ENCODE data around the gene PLA2G2D. TPM values are rescaled to one million over a fixed set of nuclear protein-coding genes. Genes with fewer than 3 reads are reported as not detected.

The PLA2G2D gene
- total RNA-seq, 2 donors from 2014 or later, result not detected

DNA sequence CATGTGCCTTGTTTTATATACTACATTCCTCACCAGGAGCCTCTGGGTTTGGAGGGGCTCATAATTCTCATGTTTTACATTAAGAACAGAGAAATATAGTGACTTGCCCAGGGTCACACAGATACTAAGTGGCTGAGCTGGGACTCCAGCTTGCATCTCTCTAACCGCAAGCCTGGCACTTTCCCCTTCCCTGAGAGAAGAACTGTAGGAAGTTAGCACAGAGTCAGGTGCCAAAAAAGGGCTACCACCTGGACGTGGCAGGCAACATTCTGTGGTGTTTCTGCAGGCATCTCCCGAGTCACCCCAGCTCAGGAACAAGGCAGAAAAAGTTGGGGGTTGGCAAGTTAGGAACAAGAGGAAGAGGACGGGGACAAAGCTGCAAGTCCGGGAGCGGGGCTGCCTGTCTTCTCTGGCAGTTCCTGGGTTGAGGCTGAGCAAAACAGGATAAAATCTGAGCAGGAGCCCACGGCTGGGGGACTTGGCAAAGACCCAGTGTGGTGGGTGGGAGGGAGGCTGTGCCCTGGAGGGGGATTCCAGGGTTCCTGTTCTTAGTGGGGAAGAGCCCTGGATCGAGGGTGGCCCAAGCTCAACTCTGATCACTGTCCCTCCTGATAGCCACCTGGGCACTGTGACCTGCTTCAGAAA lies 39.6 kb downstream of the PLA2G2D start:
- H3K4me1 ChIP-seq (ENCODE audit: control insufficient read depth, insufficient read depth, low read length), result no peaks in the 10 kb centered on the region
- no peak overlapping the region for H3K9ac ChIP-seq (ENCODE audit: extremely low read depth, low read length, poor library complexity, severe bottlenecking)
- Mint-ChIP-seq H3K4me3 (no peak overlapping the region), H3K4me1 (peaks cover 32% of the 10 kb centered on the region), H3K27me3 (ENCODE audit: insufficient read depth) (peaks cover under 1% of the 10 kb centered on the region), H3K9me3 (no peaks in the 10 kb centered on the region), H3K36me3 (ENCODE audit: low read depth) (no peaks in the 10 kb centered on the region), H3K27ac (no peak overlapping the region)
- H3K27ac ChIP-seq (ENCODE audit: low read depth, low read length), result no peak overlapping the region
- no peaks in the 10 kb centered on the region for H3K36me3 ChIP-seq (ENCODE audit: control insufficient read depth, insufficient read depth, low read length)
- peaks cover 6% of the 10 kb centered on the region for H3K9me3 ChIP-seq (ENCODE audit: control insufficient read depth, low read length)
- no peaks in the 10 kb centered on the region for H3K27me3 ChIP-seq (ENCODE audit: control insufficient read depth, insufficient read depth, low read length, poor library complexity, severe bottlenecking)
- 88 to 96% methylated on average over 5 to 8 of the region's 8 CpGs for WGBS, 2 experiments (ENCODE audit: insufficient coverage in 1 of 2, insufficient read length in 1 of 2)
- TF ChIP-seq CTCF (conservative IDR thresholded peaks at IDR 0.05), result no peak
- H3K4me3 ChIP-seq (ENCODE audit: low read length), result no peak overlapping the region
- DNase-seq, result no peak

DNA sequence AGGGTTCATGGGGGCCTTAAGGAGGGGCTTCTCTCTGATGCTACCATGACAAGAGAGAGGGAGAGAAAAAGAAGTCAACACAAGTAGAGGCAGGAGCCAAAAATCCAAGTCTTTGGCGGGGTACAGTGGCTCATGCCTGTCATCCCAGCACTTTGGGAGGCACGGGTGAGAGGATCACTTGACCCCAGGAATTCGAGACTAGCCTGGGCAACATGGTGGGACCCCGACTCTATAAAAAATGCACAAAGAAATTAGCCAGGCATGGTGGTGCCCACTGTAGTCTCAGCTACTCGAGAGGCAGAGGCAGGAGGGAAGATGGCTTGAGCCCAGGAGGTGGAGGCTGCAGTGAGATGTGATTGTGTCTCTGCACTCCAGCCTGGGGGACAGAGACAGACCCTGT lies 40.6 kb downstream of the PLA2G2D start:
- H3K4me1 ChIP-seq (ENCODE audit: control insufficient read depth, insufficient read depth, low read length), result no peaks in the 10 kb centered on the region
- H3K4me3 ChIP-seq (ENCODE audit: low read length), result no peak overlapping the region
- no peak for TF ChIP-seq CTCF (conservative IDR thresholded peaks at IDR 0.05)
- peaks cover 6% of the 10 kb centered on the region for H3K9me3 ChIP-seq (ENCODE audit: control insufficient read depth, low read length)
- no peak overlapping the region for H3K27ac ChIP-seq (ENCODE audit: low read depth, low read length)
- H3K27me3 ChIP-seq (ENCODE audit: control insufficient read depth, insufficient read depth, low read length, poor library complexity, severe bottlenecking), result no peaks in the 10 kb centered on the region
- H3K36me3 Mint-ChIP-seq (ENCODE audit: low read depth), result no peaks in the 10 kb centered on the region
- peaks cover 25% of the 10 kb centered on the region for H3K4me1 Mint-ChIP-seq
- peaks cover 3% of the 10 kb centered on the region for H3K27me3 Mint-ChIP-seq (ENCODE audit: insufficient read depth)
- no peaks in the 10 kb centered on the region for H3K9me3 Mint-ChIP-seq
- DNase-seq, result no peak
- no peak overlapping the region for H3K4me3 Mint-ChIP-seq
- no peak overlapping the region for H3K27ac Mint-ChIP-seq
- 88 to 92% methylated on average over 3 to 5 of the region's 5 CpGs for WGBS, 2 experiments (ENCODE audit: insufficient coverage in 1 of 2, insufficient read length in 1 of 2)
- no peaks in the 10 kb centered on the region for H3K36me3 ChIP-seq (ENCODE audit: control insufficient read depth, insufficient read depth, low read length)
- no peak overlapping the region for H3K9ac ChIP-seq (ENCODE audit: extremely low read depth, low read length, poor library complexity, severe bottlenecking)

GRCh38 chr1:20078171-20078651 lies 41.1 kb downstream of the PLA2G2D start:
- DNase-seq, result no peak
- Histone ChIP-seq H3K9ac (ENCODE audit: extremely low read depth, low read length, poor library complexity, severe bottlenecking) (no peak overlapping the region), H3K4me1 (ENCODE audit: control insufficient read depth, insufficient read depth, low read length) (no peaks in the 10 kb centered on the region), H3K4me3 (ENCODE audit: low read length) (no peak overlapping the region), H3K9me3 (ENCODE audit: control insufficient read depth, low read length) (peaks cover 6% of the 10 kb centered on the region), H3K27me3 (ENCODE audit: control insufficient read depth, insufficient read depth, low read length, poor library complexity, severe bottlenecking) (no peaks in the 10 kb centered on the region), H3K36me3 (ENCODE audit: control insufficient read depth, insufficient read depth, low read length) (no peaks in the 10 kb centered on the region), H3K27ac (ENCODE audit: low read depth, low read length) (no peak overlapping the region)
- TF ChIP-seq CTCF (conservative IDR thresholded peaks at IDR 0.05), result no peak
- Mint-ChIP-seq H3K4me3 (no peak overlapping the region), H3K4me1 (peaks cover 22% of the 10 kb centered on the region), H3K27me3 (ENCODE audit: insufficient read depth) (peaks cover 3% of the 10 kb centered on the region), H3K36me3 (ENCODE audit: low read depth) (no peaks in the 10 kb centered on the region), H3K27ac (no peak overlapping the region), H3K9me3 (no peaks in the 10 kb centered on the region)
- 89% methylated on average over 4 to 8 of the region's 8 CpGs for WGBS, 2 experiments (ENCODE audit: insufficient coverage in 1 of 2, insufficient read length in 1 of 2)
